ENCODE measurements around the gene CC2D1A.
A peak's percentile ranks its signal among the peaks of the same experiment; 100 is the strongest.

Gene CC2D1A

DNA sequence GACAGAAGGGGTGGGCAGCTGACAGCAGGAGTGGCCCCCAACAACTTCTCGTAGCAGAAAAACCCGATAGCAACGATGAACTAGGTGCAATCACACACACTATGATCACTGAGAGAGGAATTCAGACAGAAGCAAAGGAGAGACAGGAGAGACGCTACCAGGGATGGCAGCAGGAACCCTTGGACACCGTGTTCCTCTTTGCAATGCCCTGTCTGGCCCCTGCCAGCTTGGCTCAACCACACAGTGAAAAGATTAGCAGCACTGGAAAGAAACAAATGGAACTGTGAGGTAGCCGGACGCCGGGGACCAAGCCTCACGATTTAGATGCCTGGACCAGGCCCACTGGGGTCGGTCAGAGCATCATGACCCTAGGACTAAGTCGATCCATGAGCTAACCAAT is 69.9 kb downstream of the CC2D1A start:
- no peak overlapping the region for H3K27ac ChIP-seq (ENCODE audit: low read depth, low read length)
- peaks cover 4% of the 10 kb centered on the region for H3K36me3 ChIP-seq (ENCODE audit: control insufficient read depth, insufficient read depth, low read length)
- no peaks in the 10 kb centered on the region for H3K9me3 ChIP-seq (ENCODE audit: control insufficient read depth, insufficient read depth, low read length)
- H3K4me1 ChIP-seq (ENCODE audit: control insufficient read depth, insufficient read depth, low read length) = peaks cover 14% of the 10 kb centered on the region
- no peaks in the 10 kb centered on the region for H3K27me3 ChIP-seq (ENCODE audit: control insufficient read depth, insufficient read depth, low read length)
- H3K4me3 ChIP-seq (ENCODE audit: low read depth, low read length) = no peak overlapping the region
- no peak overlapping the region for H3K9ac ChIP-seq (ENCODE audit: low read depth, low read length)

DNA sequence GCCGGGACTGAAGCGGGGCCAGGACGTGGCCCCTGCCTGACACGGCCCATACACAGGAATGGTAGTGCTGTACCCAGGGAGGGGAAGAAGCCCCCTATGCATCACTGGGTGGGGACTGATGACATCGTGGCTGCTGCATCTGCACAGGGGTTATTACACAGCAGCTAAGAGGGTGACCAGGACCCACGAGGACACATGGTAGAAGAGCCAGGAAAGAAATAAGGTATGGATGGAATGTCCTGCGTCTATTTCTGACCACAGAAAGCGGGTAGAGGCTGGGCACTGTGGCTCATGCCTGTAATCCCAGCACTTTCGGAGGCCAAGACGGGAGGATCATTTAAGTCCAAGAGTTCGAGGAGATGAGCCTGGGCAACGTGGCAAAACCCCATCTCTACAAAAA is 70.4 kb downstream of the CC2D1A start:
- H3K36me3 ChIP-seq (ENCODE audit: control insufficient read depth, insufficient read depth, low read length) = peaks cover 4% of the 10 kb centered on the region
- no peak overlapping the region for H3K27ac ChIP-seq (ENCODE audit: low read depth, low read length)
- no peak overlapping the region for H3K9ac ChIP-seq (ENCODE audit: low read depth, low read length)
- no peaks in the 10 kb centered on the region for H3K27me3 ChIP-seq (ENCODE audit: control insufficient read depth, insufficient read depth, low read length)
- H3K4me3 ChIP-seq (ENCODE audit: low read depth, low read length) = no peak overlapping the region
- peaks cover 14% of the 10 kb centered on the region for H3K4me1 ChIP-seq (ENCODE audit: control insufficient read depth, insufficient read depth, low read length)
- no peaks in the 10 kb centered on the region for H3K9me3 ChIP-seq (ENCODE audit: control insufficient read depth, insufficient read depth, low read length)

DNA sequence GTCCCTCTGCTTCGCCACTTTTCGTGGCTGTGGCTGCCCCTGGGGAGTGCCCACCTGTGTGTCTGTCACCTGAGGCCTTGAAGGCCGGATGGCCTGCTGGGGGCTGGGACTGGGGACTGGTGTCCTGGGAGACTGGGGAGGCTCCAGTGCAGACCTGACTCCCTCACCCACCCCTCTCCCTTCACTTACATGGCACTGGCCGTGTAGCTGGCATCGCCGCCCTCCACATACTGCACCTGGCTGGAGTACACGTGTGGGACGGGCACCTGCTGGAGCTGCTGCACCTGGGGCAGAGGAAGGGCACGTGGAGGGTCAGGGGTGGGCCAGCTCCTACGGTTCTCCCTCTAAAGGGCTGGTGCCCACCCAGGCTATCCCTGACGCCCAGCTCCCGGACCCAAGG is 71.8 kb downstream of the CC2D1A start:
- H3K27ac ChIP-seq (ENCODE audit: low read depth, low read length) = peak overlapping the region; percentile 47
- H3K9ac ChIP-seq (ENCODE audit: low read depth, low read length) = no peak overlapping the region
- H3K36me3 ChIP-seq (ENCODE audit: control insufficient read depth, insufficient read depth, low read length) = 0 out of 2 replicates have a peak, but pooled peaks cover 2% of the 10 kb centered on the region
- H3K4me1 ChIP-seq (ENCODE audit: control insufficient read depth, insufficient read depth, low read length) = peaks cover 14% of the 10 kb centered on the region
- no peaks in the 10 kb centered on the region for H3K9me3 ChIP-seq (ENCODE audit: control insufficient read depth, insufficient read depth, low read length)
- no peak overlapping the region; the same call in 1 of the 2 replicates for H3K4me3 ChIP-seq (ENCODE audit: low read depth, low read length)
- H3K27me3 ChIP-seq (ENCODE audit: control insufficient read depth, insufficient read depth, low read length) = no peaks in the 10 kb centered on the region

DNA sequence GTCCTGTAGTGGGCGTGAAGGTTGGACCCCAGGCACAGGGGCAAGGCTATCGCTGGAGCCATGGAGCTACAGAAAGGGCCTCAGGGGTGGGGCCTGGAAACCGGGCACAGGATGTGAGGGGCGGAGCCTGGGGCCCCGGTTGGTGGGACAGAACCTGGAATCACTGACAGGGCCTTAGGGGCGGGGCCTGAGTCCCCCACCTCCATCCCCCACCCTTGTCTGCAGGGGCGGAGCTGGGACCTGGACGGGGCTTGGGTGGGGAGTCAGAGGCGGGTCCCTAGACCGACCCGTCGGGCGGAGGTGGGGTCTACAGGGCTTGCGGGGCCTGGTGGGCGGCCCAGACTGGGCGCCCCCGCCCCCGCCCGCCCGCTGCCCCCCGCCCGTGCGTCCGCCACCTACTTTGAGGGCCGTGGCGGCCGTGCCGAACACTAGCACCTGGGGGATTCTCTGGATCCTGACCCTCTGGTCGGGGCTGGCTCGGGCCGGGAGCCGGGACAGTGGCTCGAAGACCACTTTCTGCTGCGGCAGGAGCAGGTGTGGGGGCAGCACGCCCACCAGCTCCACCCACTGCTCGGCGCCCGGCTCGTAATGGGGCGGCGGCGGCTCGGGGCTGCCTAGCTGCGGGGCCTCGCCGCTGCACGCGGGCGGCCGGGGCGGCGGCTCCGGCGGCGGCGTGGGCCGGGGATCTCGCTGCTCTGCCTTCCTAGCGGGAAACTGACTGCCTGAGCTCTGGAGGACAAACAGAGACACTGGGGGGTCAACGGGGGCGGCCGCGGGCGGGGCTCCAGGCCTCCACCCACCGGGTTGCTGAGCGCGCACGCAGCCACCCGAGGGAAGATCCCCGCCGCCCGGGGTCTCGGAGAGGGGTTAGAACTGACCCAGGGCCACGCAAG is 72.6 kb downstream of the CC2D1A start:
- H3K4me3 ChIP-seq (ENCODE audit: low read depth, low read length) = peak overlapping the region; percentile 63
- H3K4me1 ChIP-seq (ENCODE audit: control insufficient read depth, insufficient read depth, low read length) = peaks cover 17% of the 10 kb centered on the region
- H3K9me3 ChIP-seq (ENCODE audit: control insufficient read depth, insufficient read depth, low read length) = no peaks in the 10 kb centered on the region
- no peaks in the 10 kb centered on the region for H3K27me3 ChIP-seq (ENCODE audit: control insufficient read depth, insufficient read depth, low read length)
- 0 out of 2 replicates have a peak, but pooled peaks cover 5% of the 10 kb centered on the region for H3K36me3 ChIP-seq (ENCODE audit: control insufficient read depth, insufficient read depth, low read length)
- no peak overlapping the region; the same call in 1 of the 2 replicates for H3K9ac ChIP-seq (ENCODE audit: low read depth, low read length)
- H3K27ac ChIP-seq (ENCODE audit: low read depth, low read length) = peak overlapping the region; percentile 75

DNA sequence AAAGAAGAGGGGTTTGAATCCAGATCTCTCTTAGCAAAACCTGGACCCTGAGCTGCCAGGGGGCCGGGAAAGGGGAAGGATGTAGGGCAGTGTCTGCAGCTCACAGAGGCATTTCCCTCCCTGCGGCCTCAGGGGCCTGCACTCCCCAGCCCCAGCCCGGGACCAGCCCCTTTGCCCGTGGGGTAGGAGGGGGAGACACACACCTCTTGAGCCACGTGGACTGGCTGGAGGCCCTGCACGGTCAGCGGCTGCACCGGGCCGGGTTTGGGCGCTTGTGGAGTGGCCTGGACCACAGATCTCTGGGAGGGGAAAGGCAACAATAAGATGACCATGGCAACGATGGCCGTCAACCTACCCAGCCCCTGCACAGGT is 73.2 kb downstream of the CC2D1A start:
- Histone ChIP-seq H3K27me3 (ENCODE audit: control insufficient read depth, insufficient read depth, low read length) (no peaks in the 10 kb centered on the region), H3K4me3 (ENCODE audit: low read depth, low read length) (peak overlapping the region; percentile 63), H3K27ac (ENCODE audit: low read depth, low read length) (peak overlapping the region; percentile 75), H3K4me1 (ENCODE audit: control insufficient read depth, insufficient read depth, low read length) (peaks cover 20% of the 10 kb centered on the region), H3K9ac (ENCODE audit: low read depth, low read length) (no peak overlapping the region; the same call in 1 of the 2 replicates), H3K36me3 (ENCODE audit: control insufficient read depth, insufficient read depth, low read length) (0 out of 2 replicates have a peak, but pooled peaks cover 5% of the 10 kb centered on the region), H3K9me3 (ENCODE audit: control insufficient read depth, insufficient read depth, low read length) (no peaks in the 10 kb centered on the region)

DNA sequence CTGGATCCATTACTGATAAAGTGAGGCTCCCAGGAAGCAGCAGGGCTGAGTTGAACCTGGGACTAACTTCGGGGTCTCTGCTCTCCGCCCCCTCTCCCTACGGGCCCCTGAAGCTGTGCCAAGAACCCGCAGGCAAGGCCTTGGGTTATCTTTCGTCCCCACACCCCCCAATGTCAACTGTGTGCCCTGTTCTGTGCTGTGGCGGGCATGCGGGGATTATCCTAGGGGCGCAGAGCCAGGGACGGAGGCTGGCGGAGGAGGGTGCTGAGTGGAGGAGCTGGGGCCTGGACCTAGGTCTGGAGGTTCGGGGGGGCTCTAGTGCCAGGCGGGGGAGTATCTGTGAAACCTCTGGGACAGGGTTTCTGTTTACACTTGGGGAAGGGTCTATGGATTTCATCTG is 73.7 kb downstream of the CC2D1A start:
- Histone ChIP-seq H3K4me3 (ENCODE audit: low read depth, low read length) (peak overlapping the region; percentile 63; the same call in 1 of the 2 replicates), H3K36me3 (ENCODE audit: control insufficient read depth, insufficient read depth, low read length) (0 out of 2 replicates have a peak, but pooled peaks cover 5% of the 10 kb centered on the region), H3K9me3 (ENCODE audit: control insufficient read depth, insufficient read depth, low read length) (no peaks in the 10 kb centered on the region), H3K4me1 (ENCODE audit: control insufficient read depth, insufficient read depth, low read length) (peaks cover 20% of the 10 kb centered on the region), H3K9ac (ENCODE audit: low read depth, low read length) (no peak overlapping the region), H3K27ac (ENCODE audit: low read depth, low read length) (no peak overlapping the region), H3K27me3 (ENCODE audit: control insufficient read depth, insufficient read depth, low read length) (no peaks in the 10 kb centered on the region)

DNA sequence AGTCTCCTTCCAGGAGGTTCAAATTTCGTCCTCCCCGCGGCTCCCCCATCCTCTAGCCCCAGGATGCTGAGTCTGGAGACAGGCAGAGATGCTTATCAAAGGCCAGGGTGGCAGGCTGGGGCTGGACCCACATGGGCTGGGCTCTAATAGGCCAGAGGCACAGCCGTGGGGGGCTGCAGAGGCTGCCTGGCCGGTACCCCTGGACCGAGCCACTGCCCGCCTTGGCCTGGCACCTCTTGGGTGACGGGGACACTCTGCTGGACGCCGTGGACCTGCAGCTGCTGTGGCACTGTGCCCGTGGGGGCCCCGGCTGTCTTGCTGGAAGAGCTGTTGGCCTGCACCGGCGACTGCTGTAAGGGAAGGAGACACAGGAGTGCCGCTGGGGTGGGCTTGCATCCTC is 74.3 kb downstream of the CC2D1A start:
- no peaks in the 10 kb centered on the region for H3K9me3 ChIP-seq (ENCODE audit: control insufficient read depth, insufficient read depth, low read length)
- no peak overlapping the region for H3K4me3 ChIP-seq (ENCODE audit: low read depth, low read length)
- H3K36me3 ChIP-seq (ENCODE audit: control insufficient read depth, insufficient read depth, low read length) = 0 out of 2 replicates have a peak, but pooled peaks cover 5% of the 10 kb centered on the region
- H3K4me1 ChIP-seq (ENCODE audit: control insufficient read depth, insufficient read depth, low read length) = peaks cover 20% of the 10 kb centered on the region
- H3K27me3 ChIP-seq (ENCODE audit: control insufficient read depth, insufficient read depth, low read length) = no peaks in the 10 kb centered on the region
- no peak overlapping the region for H3K27ac ChIP-seq (ENCODE audit: low read depth, low read length)
- no peak overlapping the region for H3K9ac ChIP-seq (ENCODE audit: low read depth, low read length)
